GM23248 (cell line): Measurements from ENCODE around the gene PLXNB1. TPM values are rescaled to one million over a fixed set of nuclear protein-coding genes. Genes with fewer than 3 reads are reported as not detected.

Experiments used
- DNase-seq: peaks from one replicate; pipeline ENCODE4 v3.0.0-alpha.2; 2015
- H2AFZ ChIP-seq: fragments of 200-600 bp; sonication (generic); 2 replicates; pipeline ENCODE4 v1.6.1; 2016; ENCODE audit warnings: antibody characterized with exemption
- H3F3A ChIP-seq: fragments of 200-600 bp; sonication (generic); 2 replicates; pipeline ENCODE4 v1.6.1; 2016; ENCODE audit warnings: mild to moderate bottlenecking, antibody characterized with exemption, mixed run types; ENCODE audit not compliant: insufficient read depth
- H3K27ac ChIP-seq: fragments of 200-600 bp; sonication (generic); 2 replicates; pipeline ENCODE4 v1.5.1; 2016; ENCODE audit warnings: mild to moderate bottlenecking
- H3K27me3 ChIP-seq: fragments of 200-600 bp; sonication (generic); replicated peaks from 2 replicates; pipeline ENCODE4 v1.6.1; 2016; ENCODE audit warnings: mild to moderate bottlenecking; ENCODE audit not compliant: insufficient read depth
- H3K36me3 ChIP-seq: fragments of 200-600 bp; sonication (generic); 2 replicates; pipeline ENCODE4 v1.6.1; 2016; ENCODE audit warnings: low read depth, mild to moderate bottlenecking
- H3K4me1 ChIP-seq: fragments of 200-600 bp; sonication (generic); 2 replicates; pipeline ENCODE4 v1.6.1; 2016; ENCODE audit warnings: mild to moderate bottlenecking; ENCODE audit not compliant: insufficient read depth
- H3K4me2 ChIP-seq: fragments of 200-600 bp; sonication (generic); one replicate; pipeline ENCODE4 v1.6.1; 2016; ENCODE audit warnings: mild to moderate bottlenecking; ENCODE audit not compliant: unreplicated experiment
- H3K4me3 ChIP-seq: fragments of 200-600 bp; sonication (generic); 2 replicates; pipeline ENCODE4 v1.5.1; 2016; ENCODE audit warnings: mild to moderate bottlenecking
- H3K79me2 ChIP-seq: fragments of 200-600 bp; sonication (generic); 2 replicates; pipeline ENCODE4 v1.6.1; 2016; ENCODE audit warnings: mild to moderate bottlenecking; ENCODE audit not compliant: insufficient read depth
- H3K9ac ChIP-seq: fragments of 200-600 bp; sonication (generic); 2 replicates; pipeline ENCODE4 v1.6.1; 2016; ENCODE audit warnings: mild to moderate bottlenecking
- H3K9me2 ChIP-seq: fragments of 200-600 bp; sonication (generic); 2 replicates; pipeline ENCODE4 v1.6.1; 2016; ENCODE audit warnings: mixed run types, mild to moderate bottlenecking, moderate library complexity; ENCODE audit not compliant: insufficient read depth
- H3K9me3 ChIP-seq: fragments of 200-600 bp; sonication (generic); one replicate; pipeline ENCODE4 v1.6.1; 2017; ENCODE audit warnings: low read depth
- H4K20me1 ChIP-seq: fragments of 200-600 bp; sonication (generic); 2 replicates; pipeline ENCODE4 v1.6.0; 2016; ENCODE audit not compliant: insufficient read depth
- EZH2 ChIP-seq: fragments of 200-600 bp; sonication (generic); IDR thresholded peaks from 2 replicates; pipeline ENCODE4 v1.6.1; 2018; ENCODE audit warnings: antibody characterized with exemption, mild to moderate bottlenecking; ENCODE audit not compliant: insufficient read depth, poor library complexity, severe bottlenecking
- EZH2phosphoT487 ChIP-seq: fragments of 200-600 bp; sonication (generic); IDR thresholded peaks from 2 replicates; pipeline ENCODE4 v1.6.1; 2018; ENCODE audit warnings: antibody characterized with exemption, moderate library complexity, mild to moderate bottlenecking, low read depth; ENCODE audit not compliant: insufficient read depth
- WGBS, 2 experiments: methylation state at CpG; one replicate each; pipeline ENCODE4 v1.1.6; 2015 to 2017; ENCODE audit warnings: low lambda C conversion rate in 2 of 2, low coverage in 1 of 2; ENCODE audit errors: missing lambda C conversion rate in 2 of 2; 5-methylcytosine and 5-hydroxymethylcytosine counted together
- in situ Hi-C: fragments of 300-500 bp; cut with MboI; formaldehyde crosslinking; loops from 2 replicates; pipeline ENCODE4 v1.15.0; 2020
- polyA plus RNA-seq: library from polyadenylated mRNA; unstranded; fragments of >200 nt; fragmentation: Nextera tagmentation; extraction: Ambion mirVana; gene quantifications from 2 replicates; pipeline ENCODE4 v1.2.1, GENCODE V29; 2016
- total RNA-seq: library from RNA; depleted of rRNA; stranded (reverse); fragments of >200 nt; shearing (Covaris generic); gene quantifications from 2 replicates; pipeline ENCODE4 v1.2.3, GENCODE V29; 2014

PLXNB1 gene
- total and polyA plus RNA-seq, 2 experiments from 2014 or later, result 3.3 to 5.5 TPM

GRCh38 chr3:48417529-48418108, 12.3 kb downstream of the PLXNB1 start:
- no peak overlapping the region for H3K9ac ChIP-seq
- no peaks in the 10 kb centered on the region for H3K27me3 ChIP-seq
- 88 to 91% methylated on average over 8 to 14 of the region's 14 CpGs for WGBS, 2 experiments
- TF ChIP-seq EZH2phosphoT487, result no peak
- TF ChIP-seq EZH2, result no peak
- no peaks in the 10 kb centered on the region for H3F3A ChIP-seq
- no peak overlapping the region for H3K27ac ChIP-seq
- DNase-seq, result no peak
- in situ Hi-C loops, result no loop called here
- no peak overlapping the region for H3K4me3 ChIP-seq
- no peaks in the 10 kb centered on the region for H3K79me2 ChIP-seq
- H3K4me2 ChIP-seq, result no peak overlapping the region
- no peaks in the 10 kb centered on the region for H3K9me2 ChIP-seq
- no peak overlapping the region for H2AFZ ChIP-seq
- H3K36me3 ChIP-seq, result no peaks in the 10 kb centered on the region
- no peaks in the 10 kb centered on the region for H3K9me3 ChIP-seq
- H3K4me1 ChIP-seq, result no peaks in the 10 kb centered on the region
- H4K20me1 ChIP-seq, result no peaks in the 10 kb centered on the region

GRCh38 chr3:48416546-48416945, 13.3 kb downstream of the PLXNB1 start:
- H3K9ac ChIP-seq, result no peak overlapping the region
- no peak overlapping the region for H2AFZ ChIP-seq
- no peaks in the 10 kb centered on the region for H3K79me2 ChIP-seq
- in situ Hi-C loops, result no loop called here
- H3K4me3 ChIP-seq, result no peak overlapping the region
- H4K20me1 ChIP-seq, result no peaks in the 10 kb centered on the region
- no peaks in the 10 kb centered on the region for H3K9me2 ChIP-seq
- WGBS, 2 experiments, result 97% methylated on average over 4 of the region's 4 CpGs
- DNase-seq, result no peak
- no peak overlapping the region for H3K27ac ChIP-seq
- TF ChIP-seq EZH2phosphoT487 (no peak), EZH2 (no peak)
- no peak overlapping the region for H3K4me2 ChIP-seq
- no peaks in the 10 kb centered on the region for H3K36me3 ChIP-seq
- no peaks in the 10 kb centered on the region for H3F3A ChIP-seq
- H3K4me1 ChIP-seq, result no peaks in the 10 kb centered on the region
- no peaks in the 10 kb centered on the region for H3K9me3 ChIP-seq
- H3K27me3 ChIP-seq, result no peaks in the 10 kb centered on the region

- no peaks in the 10 kb centered on the region for H3K27me3 ChIP-seq
- no peak overlapping the region for H3K4me3 ChIP-seq
- in situ Hi-C loops, result no loop called here
- H3K9me3 ChIP-seq, result no peaks in the 10 kb centered on the region
- DNase-seq, result no peak
- H3K4me1 ChIP-seq, result no peaks in the 10 kb centered on the region
- TF ChIP-seq EZH2phosphoT487 (no peak), EZH2 (no peak)
- WGBS, 2 experiments, result 88 to 91% methylated on average over 14 of the region's 14 CpGs
- H3K36me3 ChIP-seq, result no peaks in the 10 kb centered on the region
- H3K27ac ChIP-seq, result no peak overlapping the region
- H3K4me2 ChIP-seq, result no peak overlapping the region
- H3K79me2 ChIP-seq, result no peaks in the 10 kb centered on the region
- H4K20me1 ChIP-seq, result no peaks in the 10 kb centered on the region
- H3K9ac ChIP-seq, result no peak overlapping the region
- H3F3A ChIP-seq, result no peaks in the 10 kb centered on the region
- H3K9me2 ChIP-seq, result no peaks in the 10 kb centered on the region
- no peak overlapping the region for H2AFZ ChIP-seq
Measured at GRCh38 chr3:48416091-48416505, 13.8 kb downstream of the PLXNB1 start.

GRCh38 chr3:48415251-48415953, 14.5 kb downstream of the PLXNB1 start:
- Histone ChIP-seq H3K27me3 (no peaks in the 10 kb centered on the region), H3K4me1 (no peaks in the 10 kb centered on the region), H3K27ac (no peak overlapping the region), H3K9me2 (no peaks in the 10 kb centered on the region), H3K9me3 (no peaks in the 10 kb centered on the region), H3K9ac (no peak overlapping the region), H3K4me3 (no peak overlapping the region), H3K4me2 (no peak overlapping the region), H3K36me3 (no peaks in the 10 kb centered on the region), H4K20me1 (no peaks in the 10 kb centered on the region), H2AFZ (no peak overlapping the region), H3K79me2 (no peaks in the 10 kb centered on the region), H3F3A (no peaks in the 10 kb centered on the region)
- in situ Hi-C loops, result no loop called here
- WGBS, 2 experiments, result 88% methylated on average over 18 to 24 of the region's 24 CpGs
- no peak for DNase-seq
- TF ChIP-seq EZH2phosphoT487, result no peak
- TF ChIP-seq EZH2, result no peak
